Thoracic aorta (tissue), 2 donors: Measurements from ENCODE around the gene CYS1. TPM values are rescaled to one million over a fixed set of nuclear protein-coding genes. Genes with fewer than 3 reads are reported as not detected.

Source experiments
- ATAC-seq: fragments of 150-250 bp; one replicate; pipeline ENCODE4 v1.8.0; 2017; ENCODE audit warnings: low read depth; ENCODE audit not compliant: insufficient number of reproducible peaks, low FRiP score
- DNase-seq: peaks from one replicate; pipeline ENCODE4 v3.0.0-alpha.2; 2020; ENCODE audit warnings: low spot score
- H3K27ac ChIP-seq, 2 donors: fragments of 200-600 bp; sonication (generic); 1 replicate in 1 of 2; 2 replicates in 1 of 2; pipeline ENCODE4 v1.5.1; 2016; ENCODE audit warnings: mild to moderate bottlenecking in 2 of 2, moderate library complexity in 2 of 2
- H3K27me3 ChIP-seq: fragments of 200-600 bp; sonication (generic); replicated peaks from 2 replicates; pipeline ENCODE4 v1.6.0; 2016; ENCODE audit warnings: mild to moderate bottlenecking; ENCODE audit not compliant: insufficient read depth
- H3K36me3 ChIP-seq: fragments of 200-600 bp; sonication (generic); one replicate; pipeline ENCODE4 v1.5.1; 2016
- H3K4me1 ChIP-seq, 2 donors: fragments of 200-600 bp; sonication (generic); 1 replicate in 1 of 2; 2 replicates in 1 of 2; pipeline versions ENCODE4 v1.5.1 to v1.6.0; 2016; ENCODE audit warnings: low read depth in 2 of 2, mild to moderate bottlenecking in 1 of 2; ENCODE audit not compliant: control insufficient read depth in 1 of 2
- H3K4me3 ChIP-seq: fragments of 200-600 bp; sonication (generic); 2 replicates; pipeline ENCODE4 v1.5.1; 2016; ENCODE audit warnings: mild to moderate bottlenecking
- H3K9me3 ChIP-seq: fragments of 200-600 bp; sonication (generic); 2 replicates; pipeline ENCODE4 v1.5.1; 2016
- total RNA-seq, 2 donors: library from RNA; depleted of rRNA; stranded (reverse); fragments of >200 nt; gene quantifications; one replicate each; pipeline versions ENCODE4 v1.1.0 to v1.2.3, GENCODE V29; 2016
- TF ChIP-seq, protein P1 (sequence below): fragments of 200-600 bp; sonication (generic); IDR thresholded peaks from one replicate; pipeline ENCODE4 v1.5.1; 2019; ENCODE audit warnings: antibody characterized with exemption

The CYS1 gene
- total RNA-seq, 2 donors from 2014 or later, result 13.5 to 26.9 TPM

DNA sequence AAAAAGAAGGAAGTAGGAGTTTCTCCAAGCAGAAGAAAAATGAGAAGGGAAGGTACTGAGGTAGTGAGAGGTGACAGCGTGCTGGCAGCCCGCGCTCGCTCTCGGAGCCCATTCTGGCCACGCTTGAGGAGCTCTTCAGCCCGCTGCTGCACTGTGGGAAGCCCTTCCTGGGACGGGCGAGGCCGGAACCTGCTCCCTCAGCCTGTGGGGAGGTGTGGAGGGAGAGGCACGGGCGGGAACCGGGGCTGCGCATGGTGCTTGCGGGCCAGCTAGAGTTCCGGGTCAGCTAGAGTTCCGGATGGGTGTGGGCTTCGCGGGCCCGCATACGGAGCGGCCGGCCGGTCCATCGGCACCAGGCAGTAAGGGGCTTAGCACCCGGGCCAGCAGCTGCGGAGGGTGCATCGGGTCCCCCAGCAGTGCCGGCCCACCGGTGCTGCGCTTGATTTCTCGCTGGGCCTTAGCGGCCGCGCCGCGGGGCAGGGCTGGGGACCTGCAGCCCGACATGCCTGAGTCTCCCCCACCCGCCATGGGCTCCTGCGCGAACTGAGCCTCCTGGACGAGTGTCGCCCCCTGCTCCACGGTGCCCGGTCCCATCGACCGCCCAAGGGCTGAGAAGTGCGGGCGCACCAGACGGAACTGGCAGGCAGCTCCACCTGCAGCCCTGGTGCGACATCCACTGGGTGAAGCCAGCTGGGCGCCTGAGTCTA, 11.1 kb upstream of the CYS1 start:
- TF ChIP-seq, protein P1, sequence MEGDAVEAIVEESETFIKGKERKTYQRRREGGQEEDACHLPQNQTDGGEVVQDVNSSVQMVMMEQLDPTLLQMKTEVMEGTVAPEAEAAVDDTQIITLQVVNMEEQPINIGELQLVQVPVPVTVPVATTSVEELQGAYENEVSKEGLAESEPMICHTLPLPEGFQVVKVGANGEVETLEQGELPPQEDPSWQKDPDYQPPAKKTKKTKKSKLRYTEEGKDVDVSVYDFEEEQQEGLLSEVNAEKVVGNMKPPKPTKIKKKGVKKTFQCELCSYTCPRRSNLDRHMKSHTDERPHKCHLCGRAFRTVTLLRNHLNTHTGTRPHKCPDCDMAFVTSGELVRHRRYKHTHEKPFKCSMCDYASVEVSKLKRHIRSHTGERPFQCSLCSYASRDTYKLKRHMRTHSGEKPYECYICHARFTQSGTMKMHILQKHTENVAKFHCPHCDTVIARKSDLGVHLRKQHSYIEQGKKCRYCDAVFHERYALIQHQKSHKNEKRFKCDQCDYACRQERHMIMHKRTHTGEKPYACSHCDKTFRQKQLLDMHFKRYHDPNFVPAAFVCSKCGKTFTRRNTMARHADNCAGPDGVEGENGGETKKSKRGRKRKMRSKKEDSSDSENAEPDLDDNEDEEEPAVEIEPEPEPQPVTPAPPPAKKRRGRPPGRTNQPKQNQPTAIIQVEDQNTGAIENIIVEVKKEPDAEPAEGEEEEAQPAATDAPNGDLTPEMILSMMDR, result no peak
- DNase-seq, result no peak
- Histone ChIP-seq H3K4me1 (no peaks in the 10 kb centered on the region), H3K36me3 (no peaks in the 10 kb centered on the region), H3K9me3 (no peaks in the 10 kb centered on the region), H3K4me3 (peak overlapping the region; percentile 62), H3K27me3 (no peaks in the 10 kb centered on the region), H3K27ac (no peak overlapping the region)
- ATAC-seq, result no peak

DNA sequence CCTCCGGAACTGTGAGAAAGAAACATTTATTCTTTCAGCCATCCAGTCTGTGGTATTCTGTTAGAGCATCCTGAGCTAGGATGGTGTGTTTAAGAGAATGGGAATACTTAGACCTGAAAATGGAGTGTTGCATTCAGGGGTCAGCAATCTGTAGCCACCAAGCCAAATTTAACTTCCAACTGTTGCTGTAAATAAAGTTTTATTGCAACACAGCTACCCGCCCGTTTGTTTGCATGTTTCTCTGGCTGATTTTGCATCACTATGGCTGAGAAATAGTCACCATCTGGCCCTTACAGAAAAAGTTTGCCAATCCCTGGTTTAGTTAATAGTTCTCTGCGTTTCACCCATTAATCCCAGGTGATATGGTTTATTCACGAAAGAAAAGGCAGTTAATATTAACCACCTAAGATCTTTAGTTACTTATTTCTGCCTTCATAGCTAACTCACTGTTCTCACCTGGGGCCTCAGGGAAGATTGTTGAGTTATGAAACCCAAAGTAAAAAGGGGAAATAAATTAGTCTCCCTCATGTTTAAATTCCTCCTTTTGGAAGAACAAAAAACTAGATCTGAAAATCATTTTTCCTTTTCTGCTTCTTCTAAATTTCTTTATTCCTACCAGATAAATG, 9.5 kb upstream of the CYS1 start:
- TF ChIP-seq, protein P1, result no peak
- Histone ChIP-seq H3K27ac (no peak overlapping the region), H3K36me3 (no peaks in the 10 kb centered on the region), H3K4me1 (no peaks in the 10 kb centered on the region), H3K9me3 (no peaks in the 10 kb centered on the region), H3K27me3 (no peaks in the 10 kb centered on the region), H3K4me3 (no peak overlapping the region)
- DNase-seq (no peak), ATAC-seq (no peak)

DNA sequence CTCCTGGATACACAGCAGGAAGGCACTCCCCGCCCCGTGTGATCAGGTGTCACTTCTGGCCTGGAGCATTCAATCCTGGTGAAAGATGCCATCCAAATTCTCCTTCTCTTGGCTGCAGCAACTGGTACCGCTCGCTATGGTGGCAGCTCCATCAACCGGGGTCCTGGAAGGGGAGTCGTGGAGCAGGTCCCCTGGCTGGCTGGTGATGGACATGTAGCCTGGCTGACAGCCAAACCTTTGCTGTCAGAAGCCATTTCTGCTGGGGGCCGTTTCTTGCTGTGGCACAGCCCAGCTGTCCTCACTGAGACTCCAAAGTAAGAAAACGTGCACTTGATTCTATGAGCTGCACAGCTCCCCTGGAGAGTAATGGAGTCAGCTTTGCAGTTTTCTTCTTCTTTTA, 7.1 kb upstream of the CYS1 start:
- DNase-seq (no peak), ATAC-seq (no peak)
- Histone ChIP-seq H3K4me3 (no peak overlapping the region), H3K36me3 (no peaks in the 10 kb centered on the region), H3K27me3 (no peaks in the 10 kb centered on the region), H3K9me3 (no peaks in the 10 kb centered on the region), H3K4me1 (peaks cover 5 to 16% of the 10 kb centered on the region in 2 donors), H3K27ac (no peak overlapping the region)
- TF ChIP-seq, protein P1, result no peak

DNA sequence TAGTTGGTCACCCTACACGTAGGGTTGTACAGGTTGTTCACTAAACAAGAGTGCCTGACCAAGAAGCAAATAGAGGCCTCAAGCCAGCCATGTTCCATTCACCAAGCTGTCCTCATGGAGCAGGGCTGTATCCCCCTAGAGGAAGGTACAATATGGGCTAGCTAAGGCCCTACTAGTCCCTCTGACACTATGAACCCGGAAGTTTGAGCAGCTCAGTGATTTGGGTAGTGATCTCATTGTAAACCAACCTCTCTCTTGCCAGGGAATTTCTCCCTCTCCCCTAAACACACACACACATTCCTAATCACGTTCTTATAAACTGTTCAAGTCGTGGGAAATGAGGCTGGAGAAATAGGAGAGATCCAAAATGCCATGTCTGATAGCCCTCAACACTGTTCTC, 6.7 kb upstream of the CYS1 start:
- Histone ChIP-seq H3K27me3 (no peaks in the 10 kb centered on the region), H3K4me1 (peaks cover 5 to 17% of the 10 kb centered on the region in 2 donors), H3K36me3 (no peaks in the 10 kb centered on the region), H3K27ac (no peak overlapping the region), H3K4me3 (no peak overlapping the region), H3K9me3 (no peaks in the 10 kb centered on the region)
- DNase-seq (no peak), ATAC-seq (no peak)
- TF ChIP-seq, protein P1, result no peak

DNA sequence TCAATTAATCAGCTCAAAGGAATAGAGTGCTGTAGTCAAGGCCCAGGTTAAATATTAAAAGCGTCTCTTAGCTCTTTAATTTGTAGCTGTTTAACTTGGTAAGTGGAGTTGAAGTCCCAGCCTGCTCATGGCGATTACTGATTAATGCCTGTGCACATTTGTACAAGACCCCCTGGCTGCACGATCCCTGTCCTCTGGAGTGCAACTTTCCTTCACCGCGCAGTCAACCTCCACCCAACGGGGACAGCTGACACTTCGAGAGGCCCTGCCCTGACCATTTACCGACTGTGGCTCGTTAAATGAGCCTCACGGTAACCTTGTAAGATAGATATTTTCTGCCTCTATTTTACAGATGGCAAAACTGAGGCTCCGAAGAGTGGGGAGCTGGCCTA, 5.5 kb upstream of the CYS1 start:
- Histone ChIP-seq H3K4me3 (no peak overlapping the region), H3K27me3 (no peaks in the 10 kb centered on the region), H3K9me3 (no peaks in the 10 kb centered on the region), H3K27ac (no peak overlapping the region), H3K36me3 (no peaks in the 10 kb centered on the region), H3K4me1 (peaks cover 5 to 18% of the 10 kb centered on the region in 2 donors)
- TF ChIP-seq, protein P1, result no peak
- ATAC-seq (no peak), DNase-seq (no peak)
